Endothelial cell (in vitro differentiated cells): ENCODE data around the gene ALDH3A1. TPM values are rescaled to one million over a fixed set of nuclear protein-coding genes. Genes with fewer than 3 reads are reported as not detected.

Experiments
- DNase-seq: peaks from one replicate; pipeline ENCODE4 v3.0.0; 2021; ENCODE audit warnings: low spot score
- H3K27ac Mint-ChIP-seq: one replicate; pipeline ENCODE4 v1.8.0; 2021; ENCODE audit warnings: mixed read lengths, inconsistent platforms; ENCODE audit not compliant: unreplicated experiment
- H3K27me3 Mint-ChIP-seq: one replicate; pipeline ENCODE4 v1.8.0; 2021; ENCODE audit warnings: mild to moderate bottlenecking, moderate library complexity, mixed read lengths, inconsistent platforms; ENCODE audit not compliant: unreplicated experiment
- H3K36me3 Mint-ChIP-seq: one replicate; pipeline ENCODE4 v1.8.0; 2021; ENCODE audit warnings: mild to moderate bottlenecking, low read depth, mixed read lengths, inconsistent platforms; ENCODE audit not compliant: unreplicated experiment
- H3K4me1 Mint-ChIP-seq: one replicate; pipeline ENCODE4 v1.8.0; 2021; ENCODE audit warnings: mild to moderate bottlenecking, mixed read lengths, inconsistent platforms; ENCODE audit not compliant: unreplicated experiment
- H3K4me3 Mint-ChIP-seq: one replicate; pipeline ENCODE4 v1.8.0; 2021; ENCODE audit warnings: mild to moderate bottlenecking, mixed read lengths, inconsistent platforms; ENCODE audit not compliant: unreplicated experiment
- H3K9me3 Mint-ChIP-seq: one replicate; pipeline ENCODE4 v1.8.0; 2021; ENCODE audit warnings: mixed read lengths, inconsistent platforms; ENCODE audit not compliant: unreplicated experiment
- total RNA-seq: library from RNA; stranded (reverse); fragmentation: NEBNext Ultra II Directional; extraction: Animal tissue kit (Norgen Biotek cat#: 25700); gene quantifications from one replicate; pipeline ENCODE4 v1.2.1, GENCODE V29; 2021; ENCODE audit not compliant: unreplicated experiment
- TF ChIP-seq, protein P1 (sequence below): fragments of 200-600 bp; sonication (generic); IDR thresholded peaks from one replicate; pipeline ENCODE4 v1.5.0; 2021; ENCODE audit warnings: antibody characterized with exemption; ENCODE audit not compliant: unreplicated experiment

ALDH3A1 gene
- total RNA-seq, 1 donor from 2014 or later, result 0.31 TPM

DNA sequence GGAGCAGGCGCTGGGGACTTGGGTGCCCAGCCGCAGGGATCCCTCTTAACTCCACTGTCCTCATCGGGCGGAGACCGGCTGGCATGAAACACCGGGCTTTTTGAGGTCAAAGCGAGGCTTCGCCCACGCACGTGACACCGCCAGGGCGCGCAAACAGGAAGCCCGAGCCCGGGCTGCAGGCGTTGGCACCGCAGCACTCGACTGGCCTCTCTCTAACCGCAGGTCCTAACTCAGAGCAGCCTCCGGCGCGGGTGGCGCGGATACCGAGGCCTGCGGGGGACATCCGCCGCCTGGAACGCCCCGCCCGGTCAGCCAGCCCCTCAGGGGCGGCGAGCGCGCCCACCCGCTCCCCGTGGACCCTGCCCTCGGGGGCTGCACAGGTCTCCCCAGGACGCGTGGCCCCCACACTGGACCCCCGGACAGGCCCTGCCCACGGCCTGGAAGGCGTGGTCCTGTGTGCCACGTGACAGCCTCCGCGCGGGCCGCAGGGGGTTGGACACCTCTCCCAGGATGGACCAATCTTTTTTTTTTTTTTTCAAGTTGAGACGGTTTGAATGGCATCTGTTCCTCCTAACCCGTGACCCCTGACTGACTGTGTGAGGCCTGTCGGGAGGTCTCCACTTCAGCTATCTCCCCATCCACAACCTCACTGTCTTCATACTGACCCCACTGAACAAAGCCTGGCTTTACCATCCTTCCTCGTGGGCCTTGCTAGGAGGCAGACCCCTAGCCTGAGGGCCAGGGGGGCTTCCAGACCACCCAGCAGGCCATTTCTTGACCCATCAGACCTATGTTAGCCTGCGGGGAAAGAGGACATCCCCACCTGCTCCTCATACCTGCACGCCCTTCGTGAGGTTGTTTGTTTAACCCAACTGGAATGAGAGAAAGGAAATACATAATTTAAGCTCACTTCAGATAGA is 23.3 kb downstream of the ALDH3A1 start:
- TF ChIP-seq, protein P1, sequence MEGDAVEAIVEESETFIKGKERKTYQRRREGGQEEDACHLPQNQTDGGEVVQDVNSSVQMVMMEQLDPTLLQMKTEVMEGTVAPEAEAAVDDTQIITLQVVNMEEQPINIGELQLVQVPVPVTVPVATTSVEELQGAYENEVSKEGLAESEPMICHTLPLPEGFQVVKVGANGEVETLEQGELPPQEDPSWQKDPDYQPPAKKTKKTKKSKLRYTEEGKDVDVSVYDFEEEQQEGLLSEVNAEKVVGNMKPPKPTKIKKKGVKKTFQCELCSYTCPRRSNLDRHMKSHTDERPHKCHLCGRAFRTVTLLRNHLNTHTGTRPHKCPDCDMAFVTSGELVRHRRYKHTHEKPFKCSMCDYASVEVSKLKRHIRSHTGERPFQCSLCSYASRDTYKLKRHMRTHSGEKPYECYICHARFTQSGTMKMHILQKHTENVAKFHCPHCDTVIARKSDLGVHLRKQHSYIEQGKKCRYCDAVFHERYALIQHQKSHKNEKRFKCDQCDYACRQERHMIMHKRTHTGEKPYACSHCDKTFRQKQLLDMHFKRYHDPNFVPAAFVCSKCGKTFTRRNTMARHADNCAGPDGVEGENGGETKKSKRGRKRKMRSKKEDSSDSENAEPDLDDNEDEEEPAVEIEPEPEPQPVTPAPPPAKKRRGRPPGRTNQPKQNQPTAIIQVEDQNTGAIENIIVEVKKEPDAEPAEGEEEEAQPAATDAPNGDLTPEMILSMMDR, result no peak
- Mint-ChIP-seq H3K27me3 (peaks cover 3% of the 10 kb centered on the region), H3K27ac (no peak overlapping the region), H3K4me3 (no peak overlapping the region), H3K9me3 (no peaks in the 10 kb centered on the region), H3K4me1 (no peaks in the 10 kb centered on the region), H3K36me3 (no peaks in the 10 kb centered on the region)
- no peak for DNase-seq

DNA sequence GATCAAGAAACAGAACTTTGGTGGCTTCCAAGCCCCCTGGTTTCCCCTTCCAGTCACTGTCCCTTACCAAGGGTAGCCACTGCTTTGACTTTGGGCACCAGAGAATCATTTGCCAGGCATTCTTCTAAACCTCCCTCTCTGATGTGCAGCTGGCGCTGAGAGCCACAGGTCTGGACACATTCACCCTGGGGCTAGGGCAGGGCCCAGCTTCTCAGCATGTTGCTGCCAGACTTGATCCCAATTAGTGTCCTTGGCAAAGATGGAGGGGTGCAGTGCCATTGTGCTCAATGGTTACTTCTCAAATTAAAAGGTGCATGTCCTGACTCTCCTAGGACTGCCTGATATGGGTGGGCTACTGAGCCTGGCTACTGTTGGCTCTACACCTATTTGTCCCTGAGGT is 24.1 kb downstream of the ALDH3A1 start:
- Mint-ChIP-seq H3K9me3 (no peaks in the 10 kb centered on the region), H3K4me1 (no peaks in the 10 kb centered on the region), H3K4me3 (no peak overlapping the region), H3K27me3 (peaks cover 3% of the 10 kb centered on the region), H3K27ac (no peak overlapping the region), H3K36me3 (no peaks in the 10 kb centered on the region)
- DNase-seq, result no peak
- TF ChIP-seq, protein P1, result no peak

DNA sequence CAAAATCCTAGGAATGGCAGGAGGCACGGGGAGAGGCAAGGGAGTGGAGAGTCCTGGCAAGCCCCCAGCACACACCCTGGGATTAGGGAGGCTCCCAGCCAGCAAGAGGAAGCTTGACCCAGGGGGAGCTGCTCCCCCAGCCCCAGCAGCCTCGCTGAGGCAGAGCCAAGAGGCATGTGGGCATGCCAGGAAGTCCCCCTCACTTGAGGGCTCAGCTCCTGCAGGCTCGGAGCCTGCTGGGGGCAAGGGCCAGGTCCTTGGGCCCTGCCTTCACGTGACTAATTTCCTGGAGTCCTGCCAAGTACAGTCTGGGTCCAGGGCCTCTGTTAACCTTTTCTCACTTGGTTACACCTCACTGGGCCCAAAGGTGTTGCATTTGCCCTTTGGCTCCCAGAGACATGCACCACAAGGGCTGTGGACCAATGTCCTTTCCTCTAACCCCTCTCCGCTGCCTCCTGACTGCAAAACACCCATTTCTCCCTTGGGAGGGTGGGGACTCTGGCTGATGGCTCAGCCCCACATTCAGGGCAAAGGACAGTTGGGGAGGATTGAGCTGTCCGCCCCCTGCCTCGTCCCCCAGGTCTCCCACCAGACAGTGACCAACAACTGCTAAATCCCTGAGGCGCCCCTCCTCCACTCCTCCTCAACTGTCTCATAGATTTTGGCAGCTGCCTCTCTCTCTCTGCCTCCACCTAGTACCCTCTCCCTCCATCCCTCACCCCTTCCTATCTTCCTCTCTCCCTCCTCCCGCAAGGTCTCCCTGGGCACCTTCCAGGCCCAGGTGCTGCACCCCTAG is 27.3 kb downstream of the ALDH3A1 start:
- no peak overlapping the region for H3K4me3 Mint-ChIP-seq
- TF ChIP-seq, protein P1, result no peak
- H3K4me1 Mint-ChIP-seq, result no peaks in the 10 kb centered on the region
- no peak overlapping the region for H3K27ac Mint-ChIP-seq
- DNase-seq, result no peak
- H3K36me3 Mint-ChIP-seq, result no peaks in the 10 kb centered on the region
- H3K27me3 Mint-ChIP-seq, result peaks cover 8% of the 10 kb centered on the region
- no peaks in the 10 kb centered on the region for H3K9me3 Mint-ChIP-seq

DNA sequence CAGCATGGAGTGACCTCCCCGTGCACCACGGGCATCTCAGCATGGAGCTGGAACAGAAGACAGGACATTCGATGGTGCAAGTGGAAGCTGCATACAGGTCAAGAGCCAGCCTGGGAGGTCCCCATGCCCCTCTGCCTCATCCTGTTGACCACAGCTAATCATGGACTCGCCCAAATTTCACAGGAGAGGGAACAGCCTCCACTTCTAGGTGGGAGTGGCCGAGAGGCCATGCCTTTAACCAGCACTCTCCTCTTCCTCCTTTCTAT is 28.0 kb downstream of the ALDH3A1 start:
- Mint-ChIP-seq H3K27me3 (peaks cover 8% of the 10 kb centered on the region), H3K36me3 (no peaks in the 10 kb centered on the region), H3K27ac (no peak overlapping the region), H3K4me1 (no peaks in the 10 kb centered on the region), H3K9me3 (no peaks in the 10 kb centered on the region), H3K4me3 (no peak overlapping the region)
- DNase-seq, result no peak
- TF ChIP-seq, protein P1, result no peak
